HEK293 (cell line): ENCODE data around the gene KNOP1.

ENCODE experiments used
- SCRT2 ChIP-seq: fragments of 450-650 bp; formaldehyde crosslinking; IDR thresholded peaks from 2 replicates; pipeline ENCODE4 v1.5.1; 2016; ENCODE audit warnings: missing biosample characterization, missing genetic modification characterization
- WT1 ChIP-seq: fragments of 450-650 bp; formaldehyde crosslinking; IDR thresholded peaks from 2 replicates; pipeline ENCODE4 v1.5.1; 2016; ENCODE audit warnings: missing biosample characterization, missing genetic modification characterization
- ZFP41 ChIP-seq: fragments of 450-650 bp; formaldehyde crosslinking; IDR thresholded peaks from 2 replicates; pipeline ENCODE4 v1.5.1; 2016; ENCODE audit warnings: missing biosample characterization, missing genetic modification characterization, borderline replicate concordance
- ZNF354C ChIP-seq: fragments of 450-650 bp; formaldehyde crosslinking; IDR thresholded peaks from 2 replicates; pipeline ENCODE4 v1.5.1; 2016; ENCODE audit warnings: missing biosample characterization, missing genetic modification characterization, low read depth, borderline replicate concordance
- ZNF555 ChIP-seq: fragments of 450-650 bp; formaldehyde crosslinking; conservative IDR thresholded peaks from 2 replicates; pipeline ENCODE4 v1.5.1; 2017; ENCODE audit warnings: missing biosample characterization, mild to moderate bottlenecking, missing genetic modification characterization, inconsistent platforms
- ZNF560 ChIP-seq: fragments of 450-650 bp; formaldehyde crosslinking; IDR thresholded peaks from 2 replicates; pipeline ENCODE4 v1.5.1; 2017; ENCODE audit warnings: missing biosample characterization, missing genetic modification characterization, borderline replicate concordance
- ZNF571 ChIP-seq: fragments of 450-650 bp; formaldehyde crosslinking; IDR thresholded peaks from 2 replicates; pipeline ENCODE4 v1.5.0; 2017; ENCODE audit warnings: missing biosample characterization, missing genetic modification characterization
- ZNF621 ChIP-seq: fragments of 450-650 bp; formaldehyde crosslinking; IDR thresholded peaks from 2 replicates; pipeline ENCODE4 v1.5.1; 2017; ENCODE audit warnings: missing biosample characterization, missing genetic modification characterization
- ZNF747 ChIP-seq: fragments of 450-650 bp; formaldehyde crosslinking; IDR thresholded peaks from 2 replicates; pipeline ENCODE4 v1.5.1; 2016; ENCODE audit warnings: missing biosample characterization, missing genetic modification characterization
- ZNF76 ChIP-seq: fragments of 450-650 bp; formaldehyde crosslinking; IDR thresholded peaks from 2 replicates; pipeline ENCODE4; 2016; ENCODE audit warnings: low read depth, missing biosample characterization, missing genetic modification characterization, borderline replicate concordance
- TF ChIP-seq, protein P1 (sequence below): fragments of 450-650 bp; formaldehyde crosslinking; IDR thresholded peaks from 2 replicates; pipeline ENCODE4 v1.5.1; 2016; ENCODE audit warnings: missing biosample characterization, missing genetic modification characterization
- TF ChIP-seq, protein P2 (sequence below): fragments of 450-650 bp; formaldehyde crosslinking; IDR thresholded peaks from 2 replicates; pipeline ENCODE4 v1.5.1; 2016; ENCODE audit warnings: missing biosample characterization, missing genetic modification characterization
- TF ChIP-seq, protein P3 (sequence below): fragments of 450-650 bp; formaldehyde crosslinking; IDR thresholded peaks from 2 replicates; pipeline ENCODE4 v1.5.1; 2016; ENCODE audit warnings: missing biosample characterization, missing genetic modification characterization
- TF ChIP-seq, protein P4 (sequence below): fragments of 450-650 bp; formaldehyde crosslinking; IDR thresholded peaks from 2 replicates; pipeline ENCODE4 v1.5.1; 2016; ENCODE audit warnings: missing biosample characterization, missing genetic modification characterization, low read depth
- TF ChIP-seq, protein P5 (sequence below): sonication (generic); formaldehyde crosslinking; IDR thresholded peaks from 2 replicates; pipeline ENCODE4 v1.8.1; 2022; ENCODE audit warnings: mild to moderate bottlenecking, moderate library complexity, missing genetic modification reagents
- TF ChIP-seq, protein P6 (sequence below): fragments of 450-650 bp; formaldehyde crosslinking; IDR thresholded peaks from 2 replicates; pipeline ENCODE4 v1.5.1; 2016; ENCODE audit warnings: missing biosample characterization, missing genetic modification characterization

The KNOP1 gene

DNA sequence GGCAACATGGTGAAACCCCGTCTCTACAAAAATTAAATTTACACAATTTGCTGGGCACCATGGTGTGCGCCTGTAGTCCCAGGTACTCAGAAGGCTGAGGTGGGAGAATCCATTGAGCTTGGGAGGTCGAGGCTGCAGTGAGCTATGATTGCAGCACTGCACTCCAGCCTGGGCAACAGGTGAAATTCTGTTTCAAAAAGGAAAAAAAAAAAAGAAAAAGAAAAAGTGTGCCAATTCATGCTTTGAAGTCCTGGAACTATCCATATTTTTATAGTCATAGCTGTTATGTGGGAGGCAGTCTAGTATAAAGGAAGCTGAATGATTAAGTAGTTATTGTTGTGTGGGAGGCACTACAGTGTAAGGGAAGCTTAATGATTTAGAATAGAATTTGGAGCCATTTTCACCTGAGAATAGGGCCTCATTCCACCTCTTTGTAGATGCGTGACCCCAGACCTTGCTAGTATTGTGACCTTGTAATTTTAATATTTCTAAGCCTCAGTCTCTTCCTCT is 31.6 kb upstream of the KNOP1 start (continued):
- TF ChIP-seq, protein P1, sequence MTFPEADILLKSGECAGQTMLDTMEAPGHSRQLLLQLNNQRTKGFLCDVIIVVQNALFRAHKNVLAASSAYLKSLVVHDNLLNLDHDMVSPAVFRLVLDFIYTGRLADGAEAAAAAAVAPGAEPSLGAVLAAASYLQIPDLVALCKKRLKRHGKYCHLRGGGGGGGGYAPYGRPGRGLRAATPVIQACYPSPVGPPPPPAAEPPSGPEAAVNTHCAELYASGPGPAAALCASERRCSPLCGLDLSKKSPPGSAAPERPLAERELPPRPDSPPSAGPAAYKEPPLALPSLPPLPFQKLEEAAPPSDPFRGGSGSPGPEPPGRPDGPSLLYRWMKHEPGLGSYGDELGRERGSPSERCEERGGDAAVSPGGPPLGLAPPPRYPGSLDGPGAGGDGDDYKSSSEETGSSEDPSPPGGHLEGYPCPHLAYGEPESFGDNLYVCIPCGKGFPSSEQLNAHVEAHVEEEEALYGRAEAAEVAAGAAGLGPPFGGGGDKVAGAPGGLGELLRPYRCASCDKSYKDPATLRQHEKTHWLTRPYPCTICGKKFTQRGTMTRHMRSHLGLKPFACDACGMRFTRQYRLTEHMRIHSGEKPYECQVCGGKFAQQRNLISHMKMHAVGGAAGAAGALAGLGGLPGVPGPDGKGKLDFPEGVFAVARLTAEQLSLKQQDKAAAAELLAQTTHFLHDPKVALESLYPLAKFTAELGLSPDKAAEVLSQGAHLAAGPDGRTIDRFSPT (tag by site-specific recombination) = no peak
- TF ChIP-seq ZFP41 (no peak), ZNF747 (tag by site-specific recombination) (no peak), ZNF354C (tag by site-specific recombination) (no peak), ZNF555 (tag by site-specific recombination) (no peak), SCRT2 (tag by site-specific recombination) (peak; percentile 57; the same call in 1 of the 2 replicates), ZNF76 (tag by site-specific recombination) (no peak), ZNF621 (tag by site-specific recombination) (no peak), ZNF560 (tag by site-specific recombination) (no peak), WT1 (no peak), ZNF571 (tag by site-specific recombination) (no peak)
- TF ChIP-seq, protein P2, sequence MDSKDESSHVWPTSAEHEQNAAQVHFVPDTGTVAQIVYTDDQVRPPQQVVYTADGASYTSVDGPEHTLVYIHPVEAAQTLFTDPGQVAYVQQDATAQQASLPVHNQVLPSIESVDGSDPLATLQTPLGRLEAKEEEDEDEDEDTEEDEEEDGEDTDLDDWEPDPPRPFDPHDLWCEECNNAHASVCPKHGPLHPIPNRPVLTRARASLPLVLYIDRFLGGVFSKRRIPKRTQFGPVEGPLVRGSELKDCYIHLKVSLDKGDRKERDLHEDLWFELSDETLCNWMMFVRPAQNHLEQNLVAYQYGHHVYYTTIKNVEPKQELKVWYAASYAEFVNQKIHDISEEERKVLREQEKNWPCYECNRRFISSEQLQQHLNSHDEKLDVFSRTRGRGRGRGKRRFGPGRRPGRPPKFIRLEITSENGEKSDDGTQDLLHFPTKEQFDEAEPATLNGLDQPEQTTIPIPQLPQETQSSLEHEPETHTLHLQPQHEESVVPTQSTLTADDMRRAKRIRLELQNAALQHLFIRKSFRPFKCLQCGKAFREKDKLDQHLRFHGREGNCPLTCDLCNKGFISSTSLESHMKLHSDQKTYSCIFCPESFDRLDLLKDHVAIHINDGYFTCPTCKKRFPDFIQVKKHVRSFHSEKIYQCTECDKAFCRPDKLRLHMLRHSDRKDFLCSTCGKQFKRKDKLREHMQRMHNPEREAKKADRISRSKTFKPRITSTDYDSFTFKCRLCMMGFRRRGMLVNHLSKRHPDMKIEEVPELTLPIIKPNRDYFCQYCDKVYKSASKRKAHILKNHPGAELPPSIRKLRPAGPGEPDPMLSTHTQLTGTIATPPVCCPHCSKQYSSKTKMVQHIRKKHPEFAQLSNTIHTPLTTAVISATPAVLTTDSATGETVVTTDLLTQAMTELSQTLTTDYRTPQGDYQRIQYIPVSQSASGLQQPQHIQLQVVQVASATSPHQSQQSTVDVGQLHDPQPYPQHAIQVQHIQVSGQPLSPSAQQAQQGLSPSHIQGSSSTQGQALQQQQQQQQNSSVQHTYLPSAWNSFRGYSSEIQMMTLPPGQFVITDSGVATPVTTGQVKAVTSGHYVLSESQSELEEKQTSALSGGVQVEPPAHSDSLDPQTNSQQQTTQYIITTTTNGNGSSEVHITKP (tag by site-specific recombination) = no peak
- TF ChIP-seq, protein P3, sequence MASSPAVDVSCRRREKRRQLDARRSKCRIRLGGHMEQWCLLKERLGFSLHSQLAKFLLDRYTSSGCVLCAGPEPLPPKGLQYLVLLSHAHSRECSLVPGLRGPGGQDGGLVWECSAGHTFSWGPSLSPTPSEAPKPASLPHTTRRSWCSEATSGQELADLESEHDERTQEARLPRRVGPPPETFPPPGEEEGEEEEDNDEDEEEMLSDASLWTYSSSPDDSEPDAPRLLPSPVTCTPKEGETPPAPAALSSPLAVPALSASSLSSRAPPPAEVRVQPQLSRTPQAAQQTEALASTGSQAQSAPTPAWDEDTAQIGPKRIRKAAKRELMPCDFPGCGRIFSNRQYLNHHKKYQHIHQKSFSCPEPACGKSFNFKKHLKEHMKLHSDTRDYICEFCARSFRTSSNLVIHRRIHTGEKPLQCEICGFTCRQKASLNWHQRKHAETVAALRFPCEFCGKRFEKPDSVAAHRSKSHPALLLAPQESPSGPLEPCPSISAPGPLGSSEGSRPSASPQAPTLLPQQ (tag by site-specific recombination) = no peak
- TF ChIP-seq, protein P4, sequence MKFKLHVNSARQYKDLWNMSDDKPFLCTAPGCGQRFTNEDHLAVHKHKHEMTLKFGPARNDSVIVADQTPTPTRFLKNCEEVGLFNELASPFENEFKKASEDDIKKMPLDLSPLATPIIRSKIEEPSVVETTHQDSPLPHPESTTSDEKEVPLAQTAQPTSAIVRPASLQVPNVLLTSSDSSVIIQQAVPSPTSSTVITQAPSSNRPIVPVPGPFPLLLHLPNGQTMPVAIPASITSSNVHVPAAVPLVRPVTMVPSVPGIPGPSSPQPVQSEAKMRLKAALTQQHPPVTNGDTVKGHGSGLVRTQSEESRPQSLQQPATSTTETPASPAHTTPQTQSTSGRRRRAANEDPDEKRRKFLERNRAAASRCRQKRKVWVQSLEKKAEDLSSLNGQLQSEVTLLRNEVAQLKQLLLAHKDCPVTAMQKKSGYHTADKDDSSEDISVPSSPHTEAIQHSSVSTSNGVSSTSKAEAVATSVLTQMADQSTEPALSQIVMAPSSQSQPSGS (tag by site-specific recombination) = no peak
- TF ChIP-seq, protein P5, sequence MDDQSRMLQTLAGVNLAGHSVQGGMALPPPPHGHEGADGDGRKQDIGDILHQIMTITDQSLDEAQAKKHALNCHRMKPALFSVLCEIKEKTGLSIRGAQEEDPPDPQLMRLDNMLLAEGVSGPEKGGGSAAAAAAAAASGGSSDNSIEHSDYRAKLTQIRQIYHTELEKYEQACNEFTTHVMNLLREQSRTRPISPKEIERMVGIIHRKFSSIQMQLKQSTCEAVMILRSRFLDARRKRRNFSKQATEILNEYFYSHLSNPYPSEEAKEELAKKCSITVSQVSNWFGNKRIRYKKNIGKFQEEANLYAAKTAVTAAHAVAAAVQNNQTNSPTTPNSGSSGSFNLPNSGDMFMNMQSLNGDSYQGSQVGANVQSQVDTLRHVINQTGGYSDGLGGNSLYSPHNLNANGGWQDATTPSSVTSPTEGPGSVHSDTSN (CRISPR knock-in tag) = no peak
- TF ChIP-seq, protein P6, sequence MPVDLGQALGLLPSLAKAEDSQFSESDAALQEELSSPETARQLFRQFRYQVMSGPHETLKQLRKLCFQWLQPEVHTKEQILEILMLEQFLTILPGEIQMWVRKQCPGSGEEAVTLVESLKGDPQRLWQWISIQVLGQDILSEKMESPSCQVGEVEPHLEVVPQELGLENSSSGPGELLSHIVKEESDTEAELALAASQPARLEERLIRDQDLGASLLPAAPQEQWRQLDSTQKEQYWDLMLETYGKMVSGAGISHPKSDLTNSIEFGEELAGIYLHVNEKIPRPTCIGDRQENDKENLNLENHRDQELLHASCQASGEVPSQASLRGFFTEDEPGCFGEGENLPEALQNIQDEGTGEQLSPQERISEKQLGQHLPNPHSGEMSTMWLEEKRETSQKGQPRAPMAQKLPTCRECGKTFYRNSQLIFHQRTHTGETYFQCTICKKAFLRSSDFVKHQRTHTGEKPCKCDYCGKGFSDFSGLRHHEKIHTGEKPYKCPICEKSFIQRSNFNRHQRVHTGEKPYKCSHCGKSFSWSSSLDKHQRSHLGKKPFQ (tag by site-specific recombination) = no peak
